ENCODE results near the gene TCIRG1. TPM values are rescaled to one million over a fixed set of nuclear protein-coding genes. Genes with fewer than 3 reads are reported as not detected.

The TCIRG1 gene
- total RNA-seq, 1 donor from 2014 or later: 121 TPM

GRCh38 chr11:68039526-68040086 is 781 bp downstream of the TCIRG1 start:
- H3K27me3 ChIP-seq: no peaks in the 10 kb centered on the region
- intact Hi-C loops (cut with DNase I): no loop called here
- peak overlapping the region; percentile 96 for H3K27ac ChIP-seq
- no peak for TF ChIP-seq POLR2AphosphoS5 (IDR thresholded peaks at IDR 0.05; ENCODE audit: insufficient read depth in 1 of 2, low read depth in 1 of 2)
- TF ChIP-seq POLR2A (IDR thresholded peaks at IDR 0.05): no peak
- no peak for TF ChIP-seq CTCF (IDR thresholded peaks at IDR 0.05)
- peak overlapping the region; percentile 84 to 90 for H3K4me3 ChIP-seq
- H3K4me1 ChIP-seq: peaks cover 76% of the 10 kb centered on the region
- H3K9me3 ChIP-seq: no peaks in the 10 kb centered on the region
- no peak for DNase-seq (ENCODE audit: extremely low spot score in 2 of 2)
- H3K36me3 ChIP-seq: peaks cover 0 to 1% of the 10 kb centered on the region in 2 donors

- Histone ChIP-seq H3K36me3 (peaks cover 0 to 7% of the 10 kb centered on the region in 2 donors), H3K4me3 (peak overlapping the region; percentile 84 to 90), H3K27me3 (no peaks in the 10 kb centered on the region), H3K9me3 (no peaks in the 10 kb centered on the region), H3K4me1 (peaks cover 78% of the 10 kb centered on the region), H3K27ac (peak overlapping the region; percentile 96)
- TF ChIP-seq POLR2AphosphoS5 (IDR thresholded peaks at IDR 0.05; ENCODE audit: insufficient read depth in 1 of 2, low read depth in 1 of 2) (peak; percentile 25 to 68), CTCF (IDR thresholded peaks at IDR 0.05) (no peak)
- DNase-seq (ENCODE audit: extremely low spot score in 2 of 2): no peak
- intact Hi-C loops (cut with DNase I): no loop called here
Measured at GRCh38 chr11:68040101-68040956, 1.5 kb downstream of the TCIRG1 start.

- Histone ChIP-seq H3K9me3 (no peaks in the 10 kb centered on the region), H3K4me1 (peaks cover 78% of the 10 kb centered on the region)
- intact Hi-C loops (cut with DNase I): no loop called here
Measured at GRCh38 chr11:68040957-68041591, 2.2 kb downstream of the TCIRG1 start.

GRCh38 chr11:68041617-68042218 is 2.9 kb downstream of the TCIRG1 start:
- no peak for TF ChIP-seq CTCF (IDR thresholded peaks at IDR 0.05)
- no peak for TF ChIP-seq POLR2AphosphoS5 (IDR thresholded peaks at IDR 0.05; ENCODE audit: insufficient read depth in 1 of 2, low read depth in 1 of 2)
- no peak for TF ChIP-seq POLR2A (IDR thresholded peaks at IDR 0.05)
- intact Hi-C loops (cut with DNase I): no loop called here
- no peaks in the 10 kb centered on the region for H3K9me3 ChIP-seq
- no peak for DNase-seq (ENCODE audit: extremely low spot score in 2 of 2)
- peaks cover 0 to 7% of the 10 kb centered on the region in 2 donors for H3K36me3 ChIP-seq
- no peaks in the 10 kb centered on the region for H3K27me3 ChIP-seq
- no peak overlapping the region for H3K4me3 ChIP-seq
- peak overlapping the region; percentile 96 for H3K27ac ChIP-seq
- H3K4me1 ChIP-seq: peaks cover 74% of the 10 kb centered on the region

More at GRCh38 chr11:68040957-68041591, 2.2 kb downstream of the TCIRG1 start:
- no peak for DNase-seq (ENCODE audit: extremely low spot score in 2 of 2)
- H3K4me3 ChIP-seq: peak overlapping the region; percentile 84 to 90
- no peaks in the 10 kb centered on the region for H3K27me3 ChIP-seq
- H3K36me3 ChIP-seq: peaks cover 0 to 7% of the 10 kb centered on the region in 2 donors
- H3K27ac ChIP-seq: peak overlapping the region; percentile 96
- TF ChIP-seq POLR2AphosphoS5 (IDR thresholded peaks at IDR 0.05; ENCODE audit: insufficient read depth in 1 of 2, low read depth in 1 of 2) (no peak), CTCF (IDR thresholded peaks at IDR 0.05) (no peak), POLR2A (IDR thresholded peaks at IDR 0.05) (no peak)
